Heart left ventricle (tissue), 16 donors: ENCODE data around the gene ADAMTS4. TPM values are rescaled to one million over a fixed set of nuclear protein-coding genes. Genes with fewer than 3 reads are reported as not detected.

Experiments used
- ATAC-seq, 4 donors: fragments of 200-7000 bp; cut with Tn5 transposase; one replicate each; pipeline ENCODE4 v1.9.1; 2020 to 2022; ENCODE audit warnings: moderate library complexity in 4 of 4, mild to moderate bottlenecking in 3 of 4, moderate number of reproducible peaks in 1 of 4
- DNase-seq, 5 donors: peaks; one replicate each; pipeline ENCODE4 v3.0.0-alpha.2; 2020
- H3K27ac ChIP-seq, 12 donors: fragments of 200-600 bp; sonication (generic) in 4 of 12; one replicate each; pipeline versions ENCODE4 v1.5.0 to v1.8.0; 2016 to 2022; ENCODE audit warnings: mild to moderate bottlenecking in 2 of 12
- H3K27me3 ChIP-seq, 9 donors: fragments of 200-600 bp; sonication (generic) in 2 of 9; one replicate each; pipeline versions ENCODE4 v1.5.1 to v1.8.0; 2016 to 2022; ENCODE audit warnings: mild to moderate bottlenecking in 3 of 9
- H3K36me3 ChIP-seq, 9 donors: fragments of 200-600 bp; sonication (generic) in 2 of 9; one replicate each; pipeline versions ENCODE4 v1.5.0 to v1.8.0; 2018 to 2022; ENCODE audit warnings: mild to moderate bottlenecking in 2 of 9
- H3K4me1 ChIP-seq, 12 donors: fragments of 200-600 bp; sonication (generic) in 4 of 12; one replicate each; pipeline versions ENCODE4 v1.5.0 to v1.8.0; 2016 to 2022; ENCODE audit warnings: mild to moderate bottlenecking in 3 of 12
- H3K4me3 ChIP-seq, 12 donors: fragments of 200-600 bp; sonication (generic) in 4 of 12; one replicate each; pipeline versions ENCODE4 v1.5.0 to v1.8.0; 2017 to 2022; ENCODE audit warnings: mild to moderate bottlenecking in 9 of 12, moderate library complexity in 4 of 12
- H3K9me3 ChIP-seq, 12 donors: fragments of 200-600 bp; sonication (generic) in 4 of 12; one replicate each; pipeline versions ENCODE4 v1.5.0 to v1.8.0; 2016 to 2022; ENCODE audit warnings: mild to moderate bottlenecking in 1 of 12
- POLR2A ChIP-seq, 2 donors: fragments of 450-650 bp; IDR thresholded peaks; one replicate each; pipeline ENCODE4 v1.6.1; 2017; ENCODE audit warnings: antibody characterized with exemption in 2 of 2, mild to moderate bottlenecking in 2 of 2, moderate library complexity in 2 of 2
- WGBS, 4 donors: extraction: QIAGEN DNeasy Blood & Tissue Kit in 2 of 4; methylation state at CpG; one replicate each; pipeline versions ENCODE4 v1.1.5 to v1.1.7; 2013 to 2018; 5-methylcytosine and 5-hydroxymethylcytosine counted together
- intact Hi-C, 10 donors: fragments of 100-400 bp; cut with DNase I; formaldehyde crosslinking; loops; one replicate each; pipeline versions ENCODE4 v1.11.1 to v1.14.2; 2022
- polyA plus RNA-seq, 2 donors: library from polyadenylated mRNA; stranded (reverse); fragments of 200-250 nt; gene quantifications; one replicate each; pipeline ENCODE4 v1.2.3, GENCODE V29; 2013
- total RNA-seq, 9 donors: library from RNA; depleted of rRNA in 2 of 9; stranded (reverse); fragments of >200 nt in 2 of 9; fragmentation: NEBNext Ultra II Directional in 3 of 9; extraction: Animal tissue kit (Norgen Biotek cat#: 25700) in 3 of 9; gene quantifications; one replicate each; pipeline versions ENCODE4 v1.1.0 to v1.2.4, GENCODE V29; 2016 to 2023
- TF ChIP-seq, protein P1 (sequence below), 12 donors: fragments of 200-600 bp; sonication (generic) in 4 of 12; IDR thresholded peaks; one replicate each; pipeline versions ENCODE4 v1.5.0 to v1.8.0; 2018 to 2022; ENCODE audit warnings: antibody characterized with exemption in 12 of 12, mild to moderate bottlenecking in 5 of 12
- donor health status: ischemic (EF 13 %, LVEDD 7.1; RV severe dilation, severe dysfunction).
- donor health status: healthy with polysubstance abuse.
- donor health status: DM: no; HTN: yes; CAD: no.
- donor health status: DM: no; HTN: no; CAD: no.
- donor health status: ischemic (EF 25% LVEDD 6.9; RV normal size, moderate dysfunction).
- donor health status: ischemic (EF 25% LVEDD 5.7; RV mildly dilated, moderate dysfunction).
- donor health status: healthy.
- donor health status: DM: yes; HTN: yes; CAD: no.
- donor health status: ischemic (EF 35%, LVEDD 5.7; RV mildly dilated, moderate dysfunction).
- donor health status: nonischemic (EF 11% LVEDD 7.7; RV severe dilation, severe dysfunction).
- donor health status: DM: yes; HTN: yes; CAD: no.
- donor health status: PGD.
- donor health status: ischemic (EF 29% LVEDD 5.4; RV normal size, mild dysfunction).
- donor health status: nonischemic (EF 23%, LVEDD 6.1; RV moderate dilation, normal function).

The ADAMTS4 gene
- total and polyA plus RNA-seq, 11 donors, result 1.6 to 65.2 (median 6.1) TPM

GRCh38 chr1:161193561-161194235, 5.2 kb downstream of the ADAMTS4 start:
- intact Hi-C loops, result loop anchor here in 4 of 10 donors (5.0 to 10.0 kb wide), 3 partner anchors 34 to 191 kb away; partner anchors contain the start of gene TOMM40L (in 1 of the 4)
- Histone ChIP-seq H3K4me3 (peak overlapping the region in 3 of 12 donors; percentile 56 to 62 (median 60)), H3K36me3 (peaks cover 0 to 51% (median 7%) of the 10 kb centered on the region in 9 donors), H3K27me3 (no peaks in the 10 kb centered on the region), H3K27ac (peak overlapping the region in 6 of 12 donors; percentile 1 to 98 (median 68)), H3K9me3 (no peaks in the 10 kb centered on the region), H3K4me1 (peaks cover 0 to 68% (median 41%) of the 10 kb centered on the region in 12 donors)
- TF ChIP-seq, protein P1, sequence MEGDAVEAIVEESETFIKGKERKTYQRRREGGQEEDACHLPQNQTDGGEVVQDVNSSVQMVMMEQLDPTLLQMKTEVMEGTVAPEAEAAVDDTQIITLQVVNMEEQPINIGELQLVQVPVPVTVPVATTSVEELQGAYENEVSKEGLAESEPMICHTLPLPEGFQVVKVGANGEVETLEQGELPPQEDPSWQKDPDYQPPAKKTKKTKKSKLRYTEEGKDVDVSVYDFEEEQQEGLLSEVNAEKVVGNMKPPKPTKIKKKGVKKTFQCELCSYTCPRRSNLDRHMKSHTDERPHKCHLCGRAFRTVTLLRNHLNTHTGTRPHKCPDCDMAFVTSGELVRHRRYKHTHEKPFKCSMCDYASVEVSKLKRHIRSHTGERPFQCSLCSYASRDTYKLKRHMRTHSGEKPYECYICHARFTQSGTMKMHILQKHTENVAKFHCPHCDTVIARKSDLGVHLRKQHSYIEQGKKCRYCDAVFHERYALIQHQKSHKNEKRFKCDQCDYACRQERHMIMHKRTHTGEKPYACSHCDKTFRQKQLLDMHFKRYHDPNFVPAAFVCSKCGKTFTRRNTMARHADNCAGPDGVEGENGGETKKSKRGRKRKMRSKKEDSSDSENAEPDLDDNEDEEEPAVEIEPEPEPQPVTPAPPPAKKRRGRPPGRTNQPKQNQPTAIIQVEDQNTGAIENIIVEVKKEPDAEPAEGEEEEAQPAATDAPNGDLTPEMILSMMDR (IDR thresholded peaks at IDR 0.05), result no peak
- no peak for TF ChIP-seq POLR2A (IDR thresholded peaks at IDR 0.05)
- ATAC-seq (no peak), DNase-seq (peak in 1 of 5 donors; percentile 58)
- 73 to 86% (median 76%) methylated on average over 9 to 21 of the region's 21 CpGs for WGBS, 4 donors

DNA sequence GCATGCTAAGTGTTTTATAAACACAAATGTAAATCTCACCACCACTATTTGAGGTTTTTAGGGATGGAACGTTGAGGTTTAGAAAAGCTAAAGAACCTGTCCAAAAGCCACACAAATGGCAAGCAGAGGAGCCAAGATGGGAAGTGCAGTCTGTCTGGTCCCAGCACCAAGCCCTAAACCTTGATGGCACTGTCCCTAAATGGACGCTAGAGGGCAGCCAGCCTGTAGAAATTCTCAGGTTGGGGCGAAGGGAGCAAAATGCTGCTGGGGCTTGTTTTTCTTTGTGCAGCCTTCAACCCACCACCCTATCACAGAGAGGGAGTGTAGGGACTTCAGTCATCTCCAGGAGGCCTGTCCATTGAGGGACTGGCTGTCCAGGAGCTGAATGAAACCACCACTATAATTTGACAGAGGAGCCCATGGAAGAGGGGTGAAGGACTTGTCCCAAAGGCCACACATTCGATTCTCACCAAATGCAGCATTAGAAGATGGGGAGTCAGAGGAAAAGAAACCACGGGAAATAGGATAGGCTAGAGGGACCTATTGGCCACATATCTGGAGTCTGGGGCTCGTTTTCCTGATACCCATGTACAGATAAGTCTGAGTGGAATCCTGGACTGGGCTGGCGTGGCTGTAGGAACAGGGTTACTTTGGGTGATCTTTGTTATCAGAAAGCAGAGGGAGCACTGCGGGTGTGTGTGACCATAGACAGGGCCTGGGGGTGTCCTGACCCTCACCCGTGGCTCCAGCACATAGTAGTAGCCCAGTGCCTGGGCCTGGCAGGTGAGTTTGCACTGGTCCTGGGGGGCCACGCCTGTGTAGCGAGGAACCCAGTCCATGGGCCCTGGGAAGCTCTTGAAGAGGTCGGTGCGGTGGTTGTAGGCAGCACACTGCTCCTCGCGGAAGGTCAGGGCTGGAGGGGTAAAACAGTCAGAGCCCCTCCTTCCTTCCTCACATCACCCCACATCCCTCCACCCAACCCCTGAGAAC, 6.1 kb downstream of the ADAMTS4 start:
- WGBS, 4 donors, result 42 to 52% (median 49%) methylated on average over 14 to 15 of the region's 15 CpGs
- Histone ChIP-seq H3K4me1 (peaks cover 0 to 73% (median 32%) of the 10 kb centered on the region in 12 donors), H3K27ac (peak overlapping the region in 6 of 12 donors; percentile 3 to 98 (median 62)), H3K9me3 (no peaks in the 10 kb centered on the region), H3K27me3 (no peaks in the 10 kb centered on the region), H3K4me3 (peak overlapping the region in 3 of 12 donors; percentile 56 to 62 (median 60)), H3K36me3 (peaks cover 0 to 51% (median 7%) of the 10 kb centered on the region in 9 donors)
- peak; percentile 30 to 62 (median 50) for ATAC-seq
- peak in 4 of 5 donors; percentile 57 to 70 (median 68) for DNase-seq
- intact Hi-C loops, result loop anchor here in 4 of 10 donors (1.0 to 10.0 kb wide), 4 partner anchors 32 to 192 kb away; partner anchors contain the start of gene TOMM40L (in 1 of the 4)
- TF ChIP-seq, protein P1 (IDR thresholded peaks at IDR 0.05), result peak; percentile 80 to 92 (median 87)
- no peak for TF ChIP-seq POLR2A (IDR thresholded peaks at IDR 0.05)

- no peak for ATAC-seq
- H3K27ac ChIP-seq, result peak overlapping the region in 1 of 12 donors; percentile 98
- intact Hi-C loops, result loop anchor here in 4 of 10 donors (1.0 to 10.0 kb wide), 4 partner anchors 32 to 193 kb away; partner anchors contain the start of gene TOMM40L (in 1 of the 4)
- peak overlapping the region in 1 of 12 donors; percentile 14 for H3K4me3 ChIP-seq
- no peak for TF ChIP-seq POLR2A (IDR thresholded peaks at IDR 0.05)
- TF ChIP-seq, protein P1 (IDR thresholded peaks at IDR 0.05), result no peak
- WGBS, 4 donors, result 63 to 76% (median 68%) methylated on average over 7 to 8 of the region's 8 CpGs
- H3K36me3 ChIP-seq, result peaks cover 0 to 51% (median 7%) of the 10 kb centered on the region in 9 donors
- H3K9me3 ChIP-seq, result no peaks in the 10 kb centered on the region
- peaks cover 0 to 76% (median 25%) of the 10 kb centered on the region in 12 donors for H3K4me1 ChIP-seq
- no peaks in the 10 kb centered on the region for H3K27me3 ChIP-seq
- DNase-seq, result peak in 1 of 5 donors; percentile 48
Observed at GRCh38 chr1:161191971-161192370, 6.9 kb downstream of the ADAMTS4 start.
